ENCODE data around the gene INTS4. TPM values are rescaled to one million over a fixed set of nuclear protein-coding genes. Genes with fewer than 3 reads are reported as not detected.
"Not testable (repeated sequence)": the region's sequence is repeated elsewhere in the genome, so short reads cannot be mapped to it uniquely, and the experiment has no call there.

INTS4 gene
- total RNA-seq, 1 experiment from 2014 or later: 42.7 TPM

DNA sequence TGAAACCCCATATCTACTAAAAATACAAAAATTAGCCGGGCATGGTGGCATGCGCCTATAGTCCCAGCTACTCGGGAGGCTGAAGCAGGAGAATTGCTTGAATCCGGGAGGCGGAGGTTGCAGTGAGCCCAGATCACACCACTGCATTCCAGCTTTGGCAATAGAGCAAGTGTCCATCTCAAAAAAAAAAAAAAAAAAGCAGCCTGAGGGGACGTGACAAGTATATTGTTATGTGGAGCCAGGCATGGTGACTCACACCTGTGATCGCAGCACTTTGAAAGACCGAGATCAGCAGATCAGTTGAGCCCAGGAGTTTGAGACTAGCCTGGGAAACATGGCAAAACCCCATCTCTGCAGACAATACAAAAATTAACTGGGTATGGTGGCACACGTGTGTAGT, 34.0 kb upstream of the INTS4 start:
- H3K4me1 ChIP-seq (ENCODE audit: low read length): peaks cover 16% of the 10 kb centered on the region
- not testable (repeated sequence) for H3K79me2 ChIP-seq (ENCODE audit: low read length); H3K27ac ChIP-seq (ENCODE audit: low read length); H3K9ac ChIP-seq (ENCODE audit: low read length); H3K9me2 ChIP-seq (replicated peaks; ENCODE audit: insufficient read depth, low read length); H3K9me3 ChIP-seq (ENCODE audit: low read length); H3K36me3 ChIP-seq (ENCODE audit: insufficient read depth, low read length); H2AFZ ChIP-seq (ENCODE audit: low read length); H3K27me3 ChIP-seq (ENCODE audit: low read length); H3K4me3 ChIP-seq (ENCODE audit: low read length); H3K4me2 ChIP-seq (ENCODE audit: low read depth, low read length, poor library complexity, severe bottlenecking); H4K20me1 ChIP-seq (ENCODE audit: insufficient read depth, low read depth, low read length); DNase-seq

DNA sequence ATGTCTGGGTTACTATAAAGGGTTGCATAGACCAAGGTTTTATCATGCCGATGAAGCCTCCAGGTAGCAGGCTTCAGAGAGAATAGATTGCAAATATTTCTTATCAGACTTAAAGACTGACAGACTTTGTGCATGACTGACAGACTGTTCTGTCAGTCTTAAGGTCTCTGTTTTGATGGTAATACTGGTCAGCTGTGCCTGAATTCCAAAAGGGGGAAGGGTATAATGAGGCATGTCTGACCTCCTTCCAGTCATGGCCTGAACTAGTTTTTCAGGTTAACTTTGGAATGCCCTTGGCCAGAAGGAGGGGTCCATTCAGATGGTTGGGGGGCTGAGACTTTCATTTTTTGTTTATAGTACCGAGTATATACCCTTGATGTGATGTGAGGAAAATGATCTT, 33.3 kb upstream of the INTS4 start:
- no peak overlapping the region for H3K4me2 ChIP-seq (ENCODE audit: low read depth, low read length, poor library complexity, severe bottlenecking)
- H2AFZ ChIP-seq (ENCODE audit: low read length): no peak overlapping the region
- H3K4me1 ChIP-seq (ENCODE audit: low read length): peaks cover 16% of the 10 kb centered on the region
- H3K9me3 ChIP-seq (ENCODE audit: low read length): no peaks in the 10 kb centered on the region
- no peak overlapping the region for H3K27ac ChIP-seq (ENCODE audit: low read length)
- no peak for DNase-seq
- H3K79me2 ChIP-seq (ENCODE audit: low read length): no peaks in the 10 kb centered on the region
- no peaks in the 10 kb centered on the region for H4K20me1 ChIP-seq (ENCODE audit: insufficient read depth, low read depth, low read length)
- H3K36me3 ChIP-seq (ENCODE audit: insufficient read depth, low read length): no peaks in the 10 kb centered on the region
- H3K27me3 ChIP-seq (ENCODE audit: low read length): no peaks in the 10 kb centered on the region
- no peaks in the 10 kb centered on the region for H3K9me2 ChIP-seq (replicated peaks; ENCODE audit: insufficient read depth, low read length)
- H3K4me3 ChIP-seq (ENCODE audit: low read length): no peak overlapping the region
- H3K9ac ChIP-seq (ENCODE audit: low read length): no peak overlapping the region

DNA sequence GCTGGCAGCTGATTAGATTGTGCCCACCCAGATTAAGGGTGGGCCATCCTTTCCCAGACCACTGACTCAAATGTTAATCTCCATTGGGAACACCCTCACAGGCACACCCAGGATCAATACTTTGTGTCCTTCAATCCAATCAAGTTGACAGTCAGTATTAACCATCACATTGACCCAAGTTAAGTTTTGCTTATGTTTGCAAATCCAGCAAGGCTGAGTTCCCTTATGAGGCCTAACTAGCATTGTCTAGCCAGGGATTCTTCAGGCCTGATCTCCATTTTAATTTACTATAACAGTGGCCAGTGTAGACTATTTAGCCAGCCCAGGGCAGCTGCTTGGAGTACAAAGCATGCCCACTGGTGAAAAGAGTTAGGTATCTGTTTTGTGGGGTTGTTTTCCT, 30.9 kb upstream of the INTS4 start:
- H2AFZ ChIP-seq (ENCODE audit: low read length): no peak overlapping the region
- no peaks in the 10 kb centered on the region for H3K79me2 ChIP-seq (ENCODE audit: low read length)
- no peak for DNase-seq
- H3K27ac ChIP-seq (ENCODE audit: low read length): no peak overlapping the region
- H3K4me3 ChIP-seq (ENCODE audit: low read length): no peak overlapping the region
- H3K9me3 ChIP-seq (ENCODE audit: low read length): no peaks in the 10 kb centered on the region
- no peak overlapping the region for H3K4me2 ChIP-seq (ENCODE audit: low read depth, low read length, poor library complexity, severe bottlenecking)
- H3K27me3 ChIP-seq (ENCODE audit: low read length): no peaks in the 10 kb centered on the region
- H3K9me2 ChIP-seq (replicated peaks; ENCODE audit: insufficient read depth, low read length): no peaks in the 10 kb centered on the region
- no peak overlapping the region for H3K9ac ChIP-seq (ENCODE audit: low read length)
- no peaks in the 10 kb centered on the region for H3K36me3 ChIP-seq (ENCODE audit: insufficient read depth, low read length)
- H3K4me1 ChIP-seq (ENCODE audit: low read length): no peaks in the 10 kb centered on the region
- H4K20me1 ChIP-seq (ENCODE audit: insufficient read depth, low read depth, low read length): no peaks in the 10 kb centered on the region

DNA sequence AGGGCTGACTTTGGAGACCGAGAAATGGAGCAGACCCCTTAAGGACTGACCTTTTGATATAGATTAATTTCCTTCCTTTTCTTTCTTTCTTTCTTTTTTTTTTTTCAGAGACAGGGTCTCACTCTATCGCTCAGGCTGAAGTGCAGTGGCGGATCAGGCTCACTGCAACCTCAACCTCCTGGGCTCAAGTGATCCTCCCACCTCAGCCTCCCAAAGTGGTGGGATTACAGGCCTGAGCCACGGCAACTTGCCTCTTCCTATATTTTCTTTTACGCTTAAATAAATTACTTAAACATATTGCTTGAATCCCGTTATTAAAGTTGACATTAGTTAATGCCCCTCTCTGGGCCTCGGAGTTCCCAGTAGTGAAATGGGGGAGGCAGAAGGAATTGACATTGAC, 29.0 kb upstream of the INTS4 start:
- H3K9ac ChIP-seq (ENCODE audit: low read length): no peak overlapping the region
- no peaks in the 10 kb centered on the region for H3K36me3 ChIP-seq (ENCODE audit: insufficient read depth, low read length)
- H3K4me3 ChIP-seq (ENCODE audit: low read length): no peak overlapping the region
- H3K4me2 ChIP-seq (ENCODE audit: low read depth, low read length, poor library complexity, severe bottlenecking): no peak overlapping the region
- H2AFZ ChIP-seq (ENCODE audit: low read length): no peak overlapping the region
- no peak overlapping the region for H3K27ac ChIP-seq (ENCODE audit: low read length)
- H3K4me1 ChIP-seq (ENCODE audit: low read length): no peaks in the 10 kb centered on the region
- H3K9me2 ChIP-seq (replicated peaks; ENCODE audit: insufficient read depth, low read length): no peaks in the 10 kb centered on the region
- H4K20me1 ChIP-seq (ENCODE audit: insufficient read depth, low read depth, low read length): no peaks in the 10 kb centered on the region
- no peak for DNase-seq
- H3K79me2 ChIP-seq (ENCODE audit: low read length): no peaks in the 10 kb centered on the region
- no peaks in the 10 kb centered on the region for H3K27me3 ChIP-seq (ENCODE audit: low read length)
- no peaks in the 10 kb centered on the region for H3K9me3 ChIP-seq (ENCODE audit: low read length)

DNA sequence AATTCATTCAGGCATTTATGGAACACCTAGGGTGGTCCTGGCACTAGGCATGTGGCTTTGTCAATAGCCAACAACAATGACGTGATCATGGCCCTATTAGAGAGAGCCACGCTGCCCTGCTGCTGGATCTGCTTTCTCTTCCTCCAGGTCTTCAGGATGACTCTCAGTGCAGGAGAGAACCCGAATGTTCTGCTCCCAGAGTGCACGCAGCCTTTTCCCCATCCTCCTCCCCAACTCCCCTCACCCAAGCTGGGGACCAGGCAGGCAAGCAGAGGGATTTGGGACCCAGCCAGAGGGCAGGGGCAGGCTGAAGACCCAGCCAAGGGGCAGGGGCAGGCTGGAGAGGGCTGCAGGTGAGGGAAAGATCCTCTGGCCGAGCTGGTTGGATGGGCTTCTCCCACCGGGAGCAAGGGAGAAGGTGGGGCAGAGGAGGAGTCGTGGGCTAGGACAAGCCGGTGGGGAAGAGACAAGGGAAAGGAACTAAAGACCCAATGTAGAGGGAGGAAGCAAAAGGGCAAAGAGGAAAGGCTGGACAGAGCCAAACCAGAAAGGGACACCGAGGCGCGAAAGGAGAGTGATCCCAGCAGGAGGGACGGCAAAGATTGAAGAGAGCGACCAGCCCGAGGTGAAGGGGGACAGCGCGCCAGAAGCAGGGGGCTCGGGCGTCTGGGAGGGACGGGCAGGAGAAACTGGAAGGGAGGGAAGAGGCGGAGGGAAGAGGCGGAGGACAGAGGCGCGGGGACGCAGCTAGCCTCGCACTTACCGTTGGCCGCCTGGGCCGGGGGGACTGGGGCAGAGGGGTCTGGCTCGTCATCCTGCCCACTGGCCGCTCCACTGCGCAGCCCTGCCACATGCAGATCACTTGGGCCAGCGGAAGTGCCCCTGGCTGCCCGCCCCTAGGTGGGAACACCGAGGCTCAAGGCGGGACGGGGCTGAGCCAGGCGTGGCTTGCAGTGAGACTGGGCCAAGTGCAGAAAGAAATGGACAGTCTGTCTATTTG, 28.2 kb upstream of the INTS4 start, which contains the start of gene KCTD14:
KCTD14 (minus strand) TSS at position 880 of the 1,000 bp plus-strand sequence; CDS start at position 853, 27 bp downstream.
- Histone ChIP-seq H3K4me2 (ENCODE audit: low read depth, low read length, poor library complexity, severe bottlenecking) (no peak within 1 kb of the TSS), H3K9ac (ENCODE audit: low read length) (no peak within 1 kb of the TSS), H3K27me3 (ENCODE audit: low read length) (no peaks in the 10 kb centered on the region)

DNA sequence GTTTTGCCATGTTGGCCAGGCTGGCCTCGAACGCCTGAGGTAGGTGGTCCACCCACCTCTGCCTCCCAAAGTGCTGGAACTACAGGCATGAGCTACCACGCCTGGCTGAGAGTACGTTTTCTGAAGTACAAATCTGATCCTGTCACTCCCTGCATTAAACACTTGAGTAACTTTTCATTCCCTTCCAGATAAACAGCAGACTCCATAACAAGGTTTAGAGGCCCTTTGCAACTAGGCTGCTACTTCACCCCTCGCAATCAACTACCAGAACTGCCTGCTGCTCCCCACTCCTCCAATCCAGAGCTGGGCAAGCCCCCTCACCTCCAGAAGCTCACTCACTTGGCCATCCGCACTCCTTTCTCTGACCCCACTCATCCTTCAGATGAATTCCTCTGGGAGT, 27.1 kb upstream of the INTS4 start:
- Histone ChIP-seq H3K27me3 (ENCODE audit: low read length) (no peaks in the 10 kb centered on the region), H3K36me3 (ENCODE audit: insufficient read depth, low read length) (no peaks in the 10 kb centered on the region), H3K9me2 (replicated peaks; ENCODE audit: insufficient read depth, low read length) (no peaks in the 10 kb centered on the region), H2AFZ (ENCODE audit: low read length) (no peak overlapping the region), H3K79me2 (ENCODE audit: low read length) (no peaks in the 10 kb centered on the region), H3K27ac (ENCODE audit: low read length) (no peak overlapping the region), H3K9ac (ENCODE audit: low read length) (no peak overlapping the region), H3K4me2 (ENCODE audit: low read depth, low read length, poor library complexity, severe bottlenecking) (no peak overlapping the region), H3K4me3 (ENCODE audit: low read length) (no peak overlapping the region), H3K9me3 (ENCODE audit: low read length) (no peaks in the 10 kb centered on the region), H3K4me1 (ENCODE audit: low read length) (no peaks in the 10 kb centered on the region), H4K20me1 (ENCODE audit: insufficient read depth, low read depth, low read length) (no peaks in the 10 kb centered on the region)
- DNase-seq: no peak

More for the DNA sequence above, 28.2 kb upstream of the INTS4 start, which contains the start of gene KCTD14:
- Histone ChIP-seq H3K36me3 (ENCODE audit: insufficient read depth, low read length) (no peaks in the 10 kb centered on the region), H3K9me3 (ENCODE audit: low read length) (no peaks in the 10 kb centered on the region), H3K4me3 (ENCODE audit: low read length) (no peak within 1 kb of the TSS), H3K9me2 (replicated peaks; ENCODE audit: insufficient read depth, low read length) (no peaks in the 10 kb centered on the region), H3K79me2 (ENCODE audit: low read length) (no peaks in the 10 kb centered on the region), H4K20me1 (ENCODE audit: insufficient read depth, low read depth, low read length) (no peaks in the 10 kb centered on the region), H3K4me1 (ENCODE audit: low read length) (no peaks in the 10 kb centered on the region), H3K27ac (ENCODE audit: low read length) (no peak within 1 kb of the TSS), H2AFZ (ENCODE audit: low read length) (no peak within 1 kb of the TSS)
- DNase-seq: no peak

DNA sequence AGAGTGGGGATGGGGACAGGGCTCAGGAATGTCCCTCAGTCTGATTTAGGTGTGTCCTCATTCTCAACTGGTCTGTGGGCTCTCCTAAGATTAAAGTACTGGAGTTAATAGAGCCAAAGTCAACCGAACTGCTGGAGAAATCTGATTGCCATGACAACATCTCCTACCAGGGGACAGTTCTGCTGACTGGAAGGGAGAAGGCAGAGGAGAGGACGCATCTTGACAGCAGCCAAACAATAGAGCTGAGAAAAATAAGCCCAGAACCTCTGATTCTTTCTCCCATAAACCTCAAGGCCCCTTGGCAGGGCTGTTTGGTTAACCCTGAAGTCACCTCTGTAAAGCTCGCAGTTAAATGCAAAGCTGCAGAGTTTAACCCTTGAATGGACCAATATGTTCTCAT, 25.8 kb upstream of the INTS4 start:
- Histone ChIP-seq H3K4me2 (ENCODE audit: low read depth, low read length, poor library complexity, severe bottlenecking) (no peak overlapping the region), H3K27me3 (ENCODE audit: low read length) (no peaks in the 10 kb centered on the region), H3K9me2 (replicated peaks; ENCODE audit: insufficient read depth, low read length) (no peaks in the 10 kb centered on the region), H3K4me3 (ENCODE audit: low read length) (no peak overlapping the region), H3K4me1 (ENCODE audit: low read length) (peaks cover 8% of the 10 kb centered on the region), H3K9ac (ENCODE audit: low read length) (no peak overlapping the region), H2AFZ (ENCODE audit: low read length) (no peak overlapping the region), H3K9me3 (ENCODE audit: low read length) (no peaks in the 10 kb centered on the region), H4K20me1 (ENCODE audit: insufficient read depth, low read depth, low read length) (no peaks in the 10 kb centered on the region), H3K36me3 (ENCODE audit: insufficient read depth, low read length) (no peaks in the 10 kb centered on the region), H3K79me2 (ENCODE audit: low read length) (no peaks in the 10 kb centered on the region), H3K27ac (ENCODE audit: low read length) (no peak overlapping the region)
- DNase-seq: no peak

DNA sequence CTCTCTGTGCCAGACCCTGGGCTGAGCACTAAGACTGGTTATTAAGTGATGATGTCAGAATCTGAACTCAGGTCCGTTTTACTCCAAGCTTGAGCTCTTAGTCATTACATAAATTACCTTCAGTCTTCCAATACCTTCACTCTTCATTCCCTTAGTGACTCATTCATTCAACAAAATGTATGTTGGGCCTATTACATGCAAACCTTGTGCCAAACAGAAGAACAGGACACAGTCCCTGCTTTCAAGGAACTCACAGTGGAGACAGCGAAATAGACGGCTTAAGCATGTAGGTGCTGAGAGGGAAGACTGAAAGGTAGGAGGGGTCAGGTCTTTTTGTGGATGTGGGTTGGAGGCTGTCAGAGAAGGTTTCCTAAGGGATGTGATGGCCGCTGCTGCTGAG, 25.3 kb upstream of the INTS4 start:
- no peak overlapping the region for H3K4me3 ChIP-seq (ENCODE audit: low read length)
- H3K4me2 ChIP-seq (ENCODE audit: low read depth, low read length, poor library complexity, severe bottlenecking): no peak overlapping the region
- no peaks in the 10 kb centered on the region for H3K79me2 ChIP-seq (ENCODE audit: low read length)
- H3K36me3 ChIP-seq (ENCODE audit: insufficient read depth, low read length): no peaks in the 10 kb centered on the region
- H3K9ac ChIP-seq (ENCODE audit: low read length): no peak overlapping the region
- no peak overlapping the region for H2AFZ ChIP-seq (ENCODE audit: low read length)
- H3K4me1 ChIP-seq (ENCODE audit: low read length): peaks cover 8% of the 10 kb centered on the region
- no peaks in the 10 kb centered on the region for H3K27me3 ChIP-seq (ENCODE audit: low read length)
- no peaks in the 10 kb centered on the region for H3K9me2 ChIP-seq (replicated peaks; ENCODE audit: insufficient read depth, low read length)
- no peak for DNase-seq
- no peaks in the 10 kb centered on the region for H3K9me3 ChIP-seq (ENCODE audit: low read length)
- no peak overlapping the region for H3K27ac ChIP-seq (ENCODE audit: low read length)
- no peaks in the 10 kb centered on the region for H4K20me1 ChIP-seq (ENCODE audit: insufficient read depth, low read depth, low read length)

All from Karpas-422 (cell line).